ENCODE data around the gene SCAF11.
"Not testable (repeated sequence)": the region's sequence is repeated elsewhere in the genome, so short reads cannot be mapped to it uniquely, and the experiment has no call there.

Gene SCAF11, protein sequence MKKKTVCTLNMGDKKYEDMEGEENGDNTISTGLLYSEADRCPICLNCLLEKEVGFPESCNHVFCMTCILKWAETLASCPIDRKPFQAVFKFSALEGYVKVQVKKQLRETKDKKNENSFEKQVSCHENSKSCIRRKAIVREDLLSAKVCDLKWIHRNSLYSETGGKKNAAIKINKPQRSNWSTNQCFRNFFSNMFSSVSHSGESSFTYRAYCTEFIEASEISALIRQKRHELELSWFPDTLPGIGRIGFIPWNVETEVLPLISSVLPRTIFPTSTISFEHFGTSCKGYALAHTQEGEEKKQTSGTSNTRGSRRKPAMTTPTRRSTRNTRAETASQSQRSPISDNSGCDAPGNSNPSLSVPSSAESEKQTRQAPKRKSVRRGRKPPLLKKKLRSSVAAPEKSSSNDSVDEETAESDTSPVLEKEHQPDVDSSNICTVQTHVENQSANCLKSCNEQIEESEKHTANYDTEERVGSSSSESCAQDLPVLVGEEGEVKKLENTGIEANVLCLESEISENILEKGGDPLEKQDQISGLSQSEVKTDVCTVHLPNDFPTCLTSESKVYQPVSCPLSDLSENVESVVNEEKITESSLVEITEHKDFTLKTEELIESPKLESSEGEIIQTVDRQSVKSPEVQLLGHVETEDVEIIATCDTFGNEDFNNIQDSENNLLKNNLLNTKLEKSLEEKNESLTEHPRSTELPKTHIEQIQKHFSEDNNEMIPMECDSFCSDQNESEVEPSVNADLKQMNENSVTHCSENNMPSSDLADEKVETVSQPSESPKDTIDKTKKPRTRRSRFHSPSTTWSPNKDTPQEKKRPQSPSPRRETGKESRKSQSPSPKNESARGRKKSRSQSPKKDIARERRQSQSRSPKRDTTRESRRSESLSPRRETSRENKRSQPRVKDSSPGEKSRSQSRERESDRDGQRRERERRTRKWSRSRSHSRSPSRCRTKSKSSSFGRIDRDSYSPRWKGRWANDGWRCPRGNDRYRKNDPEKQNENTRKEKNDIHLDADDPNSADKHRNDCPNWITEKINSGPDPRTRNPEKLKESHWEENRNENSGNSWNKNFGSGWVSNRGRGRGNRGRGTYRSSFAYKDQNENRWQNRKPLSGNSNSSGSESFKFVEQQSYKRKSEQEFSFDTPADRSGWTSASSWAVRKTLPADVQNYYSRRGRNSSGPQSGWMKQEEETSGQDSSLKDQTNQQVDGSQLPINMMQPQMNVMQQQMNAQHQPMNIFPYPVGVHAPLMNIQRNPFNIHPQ (N-terminal part only)

DNA sequence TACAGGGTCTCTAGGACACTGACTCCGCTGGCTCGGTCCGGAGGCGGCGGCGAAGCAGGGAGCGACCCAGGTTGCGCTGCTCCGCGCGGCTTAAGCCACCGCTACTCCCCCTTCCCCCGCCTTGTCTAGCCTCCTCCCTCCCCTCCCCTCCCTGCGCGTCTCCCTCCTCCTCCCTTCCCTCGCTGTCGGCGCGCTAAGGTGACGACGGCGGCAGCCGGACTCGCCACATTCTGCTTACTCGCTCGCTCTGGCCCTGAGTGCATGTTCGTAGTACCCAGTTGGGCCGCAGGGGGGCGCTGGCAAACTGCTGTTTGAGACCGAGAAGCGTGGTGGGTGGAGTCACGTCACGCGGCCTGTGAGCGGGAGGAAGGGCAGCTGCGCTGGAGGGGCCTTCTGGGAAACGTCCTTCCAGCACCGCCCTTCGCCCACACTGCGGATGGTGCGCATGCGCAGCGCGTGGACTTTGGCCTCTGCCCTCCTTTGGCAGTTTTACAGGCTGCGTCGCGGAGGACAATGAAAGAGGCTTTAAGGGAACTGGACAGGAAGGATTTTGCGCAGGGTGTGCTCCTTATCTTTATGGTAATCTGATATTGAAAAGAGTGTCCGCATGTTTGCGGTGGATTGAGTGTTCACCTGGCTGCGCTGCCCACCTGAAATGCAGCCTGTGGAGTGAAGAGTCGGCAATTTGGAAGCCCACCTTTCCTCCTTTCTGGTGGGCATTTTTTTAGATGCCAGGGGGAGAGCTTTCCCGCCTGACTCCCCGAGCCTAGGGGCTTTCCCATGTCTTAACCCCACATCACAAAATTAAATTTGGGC lies at the start of gene SCAF11:
SCAF11 (minus strand) TSS at position 107 of the 816 bp plus-strand sequence. CDS start 26,407 bp downstream, outside the sequence.
- DNase-seq: peak; percentile 94 to 99

DNA sequence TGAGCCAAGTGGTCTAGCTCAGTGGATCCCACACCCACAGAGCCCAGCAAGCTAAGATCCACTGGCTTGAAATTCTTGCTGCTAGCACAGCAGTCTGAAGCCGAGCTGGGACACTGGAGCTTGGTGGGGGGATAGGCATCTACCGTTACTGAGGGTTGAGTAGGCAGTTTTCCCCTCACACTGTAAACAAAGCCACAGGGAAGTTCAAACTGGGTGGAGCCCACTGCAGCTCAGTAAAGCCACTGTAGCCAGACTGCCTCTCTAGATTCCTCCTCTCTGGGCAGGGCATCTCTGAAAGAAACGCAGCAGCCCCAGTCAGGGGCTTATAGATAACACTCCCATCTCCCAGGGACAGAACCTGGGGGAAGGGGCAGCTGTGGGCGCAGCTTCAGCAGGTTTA lies 46.7 kb upstream of the SCAF11 start:
- not testable (repeated sequence) for DNase-seq

- DNase-seq: no peak
Observed at GRCh38 chr12:46027172-46027571, 36.8 kb upstream of the SCAF11 start.

DNA sequence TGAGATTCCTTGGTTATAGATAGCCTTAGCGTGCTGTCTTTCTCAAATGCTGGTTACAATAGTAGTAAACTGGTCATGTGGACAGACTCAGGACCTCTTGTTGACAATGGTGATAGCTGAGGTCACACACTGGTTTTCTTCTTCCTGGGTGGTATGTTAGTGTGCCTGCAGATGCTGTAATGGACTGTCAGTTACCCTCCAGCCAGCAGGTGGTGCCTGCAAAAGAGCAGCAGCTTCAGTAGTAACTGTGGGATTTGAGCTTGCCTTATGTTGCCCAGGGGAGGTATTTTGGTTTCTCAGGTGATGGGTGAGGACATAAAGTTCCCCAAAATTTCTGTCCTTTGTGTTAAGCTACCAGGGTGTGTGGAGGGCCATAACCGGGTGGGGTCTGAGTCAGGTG lies 33.7 kb upstream of the SCAF11 start:
- no peak for DNase-seq

GRCh38 chr12:46020768-46021167 lies 30.4 kb upstream of the SCAF11 start:
- DNase-seq: no peak

DNA sequence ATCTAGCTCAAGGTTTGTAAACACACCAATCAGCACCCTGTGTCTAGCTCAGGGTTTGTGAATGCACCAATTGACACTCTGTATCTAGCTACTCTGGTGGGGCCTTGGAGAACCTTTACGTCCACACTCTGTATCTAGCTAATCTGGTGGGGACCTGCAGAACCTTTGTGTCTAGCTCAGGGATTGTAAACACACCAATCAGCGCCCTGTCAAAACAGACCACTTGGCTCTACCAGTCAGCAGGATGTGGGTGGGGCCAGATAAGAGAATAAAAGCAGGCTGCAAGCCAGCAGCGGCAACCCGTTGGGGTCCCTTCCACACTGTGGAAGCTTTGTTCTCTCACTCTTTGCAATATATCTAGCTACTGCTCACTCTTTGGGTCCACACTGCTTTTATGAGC lies 28.3 kb upstream of the SCAF11 start:
- not testable (repeated sequence) for DNase-seq

- DNase-seq: not testable (repeated sequence)
Observed at GRCh38 chr12:46017866-46018375, 27.5 kb upstream of the SCAF11 start.

GRCh38 chr12:46005823-46006222 lies 15.4 kb upstream of the SCAF11 start:
- no peak for DNase-seq

DNA sequence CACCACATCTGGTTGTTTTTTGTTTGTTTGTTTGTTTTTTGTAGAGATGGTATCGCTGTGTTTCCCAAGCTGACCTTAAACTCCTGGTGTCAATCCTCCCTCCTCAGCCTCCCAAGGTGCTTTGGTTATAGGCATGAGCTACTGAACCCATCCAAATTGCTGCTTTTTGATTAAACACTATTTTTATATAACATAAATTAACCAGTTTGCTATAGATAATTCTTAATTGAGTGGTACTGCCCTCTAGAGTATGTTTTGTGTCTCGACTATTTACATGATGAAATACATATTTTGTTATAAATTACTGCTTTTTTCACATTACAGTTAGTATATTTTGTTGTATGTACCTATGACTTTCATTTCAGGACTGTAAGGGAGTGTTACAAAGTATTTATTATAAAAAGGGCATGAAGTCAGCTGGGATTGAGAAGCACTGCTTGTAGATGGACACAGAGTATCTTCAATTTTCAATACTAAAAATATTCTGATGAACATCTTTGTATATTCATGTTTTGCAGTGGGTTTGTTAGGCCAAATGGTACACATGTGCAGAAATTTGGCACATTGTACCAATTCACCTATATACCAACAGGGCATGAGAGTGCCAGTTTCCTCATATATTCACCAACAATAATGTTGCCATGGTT lies 14.9 kb upstream of the SCAF11 start:
- DNase-seq: no peak

GRCh38 chr12:46004715-46005114 lies 14.3 kb upstream of the SCAF11 start:
- no peak for DNase-seq

- not testable (repeated sequence) for DNase-seq
Observed at GRCh38 chr12:46000076-46000475, 9.7 kb upstream of the SCAF11 start.

DNA sequence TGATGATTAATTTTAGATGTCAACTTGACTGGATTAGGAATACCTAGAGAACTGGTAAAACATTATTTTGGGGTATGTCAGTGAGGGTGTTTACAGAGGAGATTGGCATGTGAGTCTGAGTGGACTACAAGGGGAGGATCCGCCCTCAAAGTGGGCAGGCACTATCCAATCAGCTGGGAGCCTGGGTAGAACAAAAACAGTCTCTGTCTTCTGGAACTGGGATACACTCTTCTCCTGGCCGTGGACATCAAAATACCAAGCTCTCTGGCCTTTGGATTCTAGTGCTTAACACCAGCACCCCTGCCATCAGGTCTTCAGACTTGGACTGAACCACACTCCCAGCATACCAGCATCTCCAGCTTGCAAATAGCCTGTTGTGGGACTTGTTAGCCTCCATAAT lies 4.4 kb upstream of the SCAF11 start:
- DNase-seq: no peak

DNA sequence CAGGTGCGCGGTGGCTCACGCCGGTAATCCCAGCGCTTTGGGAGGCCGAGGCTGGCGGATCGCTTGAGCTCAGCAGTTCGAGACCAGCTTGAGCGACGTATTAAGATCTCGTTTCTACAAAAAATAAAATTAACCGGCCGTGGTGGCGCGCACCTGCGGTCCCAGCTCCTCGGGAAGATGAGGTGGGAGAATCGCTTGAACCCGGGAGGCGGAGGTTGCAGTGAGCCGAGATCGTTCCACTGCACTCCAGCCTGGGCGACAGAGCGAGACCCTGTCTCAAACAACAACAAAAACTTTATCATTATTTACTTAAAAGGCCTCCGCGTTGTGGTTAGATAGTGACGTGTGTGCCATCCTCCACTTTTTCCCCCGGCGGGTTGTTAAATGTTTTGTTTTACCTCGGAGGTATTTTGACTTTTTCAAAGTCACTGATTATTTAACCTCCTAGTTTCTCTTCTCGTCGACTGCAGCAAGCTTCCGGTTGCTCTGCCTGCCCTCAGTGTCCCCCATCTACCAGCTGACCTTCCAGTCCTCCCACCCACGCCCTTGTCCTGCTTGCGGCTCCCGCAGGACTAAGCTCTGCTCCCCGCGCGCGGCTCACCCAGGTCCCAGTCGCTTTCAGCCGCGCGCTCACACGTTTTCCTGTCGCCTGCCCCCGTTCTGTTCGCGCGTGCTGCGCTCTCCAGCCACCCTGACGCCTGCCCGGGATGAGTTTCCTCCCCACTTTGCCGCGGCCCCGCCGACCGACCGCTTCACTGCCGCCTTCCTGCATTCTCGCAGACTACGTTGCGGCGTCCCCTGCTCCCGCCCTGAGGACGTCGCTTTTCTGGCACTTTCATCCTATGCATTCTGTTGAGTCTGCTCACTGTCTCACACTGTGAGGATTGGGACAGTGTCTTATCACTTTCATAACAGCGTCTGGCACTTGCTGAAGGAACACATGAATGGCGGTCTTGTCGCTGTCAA lies 1.2 kb upstream of the SCAF11 start:
- peak; percentile 36 to 76 for DNase-seq

DNA sequence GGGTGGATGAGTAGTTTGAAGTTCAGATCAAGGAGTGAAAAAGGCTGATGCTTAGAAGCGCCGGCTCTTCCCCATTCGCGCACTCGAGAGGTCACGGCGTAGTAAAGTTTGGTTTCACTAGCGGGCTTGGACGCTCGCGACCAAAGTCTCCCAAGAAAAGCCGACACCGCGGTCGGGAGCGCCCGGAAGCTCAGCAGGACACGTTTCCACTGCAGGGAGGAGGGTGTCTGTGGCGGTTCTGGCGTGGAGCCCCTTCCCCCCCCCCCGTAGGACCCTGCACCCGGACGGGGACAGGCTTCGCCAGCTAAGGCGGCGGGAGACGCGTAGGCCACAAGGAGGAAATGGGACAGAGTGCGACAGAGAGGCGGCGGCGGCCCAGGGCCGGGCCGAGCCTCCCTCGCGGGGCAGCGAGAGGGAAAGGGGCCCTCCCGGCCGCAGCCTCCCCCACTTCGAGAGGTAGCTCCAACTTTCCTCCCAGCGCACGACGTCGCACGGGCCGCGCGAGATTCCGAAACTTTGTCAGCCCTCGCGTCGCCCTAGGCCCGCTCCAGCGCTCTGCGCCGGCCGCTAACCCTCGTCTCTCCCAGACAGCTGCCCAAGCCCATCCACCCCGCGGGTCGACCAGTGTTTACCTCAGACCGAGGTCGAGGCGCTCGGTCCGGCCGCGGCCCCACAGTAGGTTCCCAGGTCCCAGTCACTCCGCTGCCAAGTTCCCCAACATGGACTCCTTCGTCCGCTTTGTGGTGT lies 480 bp downstream of the SCAF11 start:
- peak in 1 of 2 experiments; percentile 43 for DNase-seq

GRCh38 chr12:45989287-45989686 lies 1.1 kb downstream of the SCAF11 start:
- no peak for DNase-seq

GRCh38 chr12:45988264-45988663 lies 2.1 kb downstream of the SCAF11 start:
- no peak for DNase-seq

DNA sequence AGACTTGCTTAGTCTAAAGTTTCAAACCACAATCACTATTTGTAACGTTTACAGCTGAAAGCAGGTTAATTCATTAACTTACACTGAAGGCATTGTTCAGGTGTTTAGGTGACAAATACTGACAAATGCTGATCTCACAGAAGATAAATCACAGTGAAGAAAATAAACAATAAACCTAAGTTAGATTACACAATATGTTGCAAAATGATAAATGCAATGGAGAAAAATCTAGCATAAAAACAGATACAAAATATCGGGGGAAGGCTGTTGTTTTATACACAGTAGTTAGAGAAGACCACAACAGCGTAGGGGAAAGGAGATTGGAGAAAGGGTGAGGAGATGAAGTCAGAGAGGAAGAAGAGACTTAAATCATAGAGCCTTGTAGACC lies 3.0 kb downstream of the SCAF11 start:
- DNase-seq: no peak

GRCh38 chr12:45986641-45987339 lies 3.6 kb downstream of the SCAF11 start:
- DNase-seq: no peak

Measured in cerebellar nuclear complex (tissue), 1 donor.